ENCODE results near the gene FIBCD1.

DNA sequence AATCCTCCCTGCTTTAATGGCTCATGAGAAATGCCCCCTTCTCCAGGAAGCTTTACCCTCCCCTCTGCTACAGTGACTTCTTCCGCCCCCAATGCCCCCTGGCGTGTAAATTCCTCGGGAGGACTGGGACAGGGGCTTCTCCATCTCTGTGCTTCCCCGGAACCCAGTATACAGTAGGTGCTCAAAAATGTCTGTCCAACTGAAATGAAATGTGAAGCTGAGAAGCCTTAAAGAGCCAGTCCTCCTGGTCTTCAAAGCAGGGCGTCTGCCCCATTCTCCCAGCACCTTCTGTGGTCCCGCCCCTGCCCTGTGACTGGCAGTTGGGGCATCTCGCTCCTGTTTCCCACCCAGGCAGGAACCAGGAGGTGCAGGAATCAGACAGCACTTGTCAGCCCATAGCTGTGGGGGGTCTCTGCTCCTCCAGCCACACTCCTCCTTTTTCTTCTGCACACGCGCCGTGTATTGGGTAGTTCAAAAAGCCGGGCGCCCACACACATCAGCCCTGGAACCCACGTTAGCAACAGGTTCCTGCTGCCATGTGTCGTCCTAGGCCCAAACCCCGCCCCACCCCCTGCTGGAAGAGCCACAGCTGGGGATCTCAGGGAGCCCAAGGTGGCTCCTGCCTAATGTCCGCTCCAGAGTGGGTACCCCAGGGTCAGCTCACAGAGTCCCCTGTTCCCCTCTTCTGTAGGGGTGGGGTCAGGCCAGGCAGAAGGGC, 16.0 kb downstream of the FIBCD1 start:
- TF ChIP-seq, protein P1, sequence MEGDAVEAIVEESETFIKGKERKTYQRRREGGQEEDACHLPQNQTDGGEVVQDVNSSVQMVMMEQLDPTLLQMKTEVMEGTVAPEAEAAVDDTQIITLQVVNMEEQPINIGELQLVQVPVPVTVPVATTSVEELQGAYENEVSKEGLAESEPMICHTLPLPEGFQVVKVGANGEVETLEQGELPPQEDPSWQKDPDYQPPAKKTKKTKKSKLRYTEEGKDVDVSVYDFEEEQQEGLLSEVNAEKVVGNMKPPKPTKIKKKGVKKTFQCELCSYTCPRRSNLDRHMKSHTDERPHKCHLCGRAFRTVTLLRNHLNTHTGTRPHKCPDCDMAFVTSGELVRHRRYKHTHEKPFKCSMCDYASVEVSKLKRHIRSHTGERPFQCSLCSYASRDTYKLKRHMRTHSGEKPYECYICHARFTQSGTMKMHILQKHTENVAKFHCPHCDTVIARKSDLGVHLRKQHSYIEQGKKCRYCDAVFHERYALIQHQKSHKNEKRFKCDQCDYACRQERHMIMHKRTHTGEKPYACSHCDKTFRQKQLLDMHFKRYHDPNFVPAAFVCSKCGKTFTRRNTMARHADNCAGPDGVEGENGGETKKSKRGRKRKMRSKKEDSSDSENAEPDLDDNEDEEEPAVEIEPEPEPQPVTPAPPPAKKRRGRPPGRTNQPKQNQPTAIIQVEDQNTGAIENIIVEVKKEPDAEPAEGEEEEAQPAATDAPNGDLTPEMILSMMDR (IDR thresholded peaks at IDR 0.05) = no peak
- no peak for TF ChIP-seq POLR2A (IDR thresholded peaks at IDR 0.05)
